Activated T-cell treated with anti-CD3 and anti-CD28 coated beads, Interleukin-2, amount 50 U/mL, for 72 hours (primary cell): ENCODE data around the gene GBX1. TPM values are rescaled to one million over a fixed set of nuclear protein-coding genes. Genes with fewer than 3 reads are reported as not detected.

Experiments
- ATAC-seq, 2 donors: fragments of 150-1000 bp; cut with Tn5 transposase; replicated peaks in 1 of 2; 2 replicates each; pipeline ENCODE4 v1.10.0; 2021; ENCODE audit warnings: moderate library complexity in 2 of 2, mild to moderate bottlenecking in 1 of 2
- DNase-seq, 2 donors: peaks; one replicate each; pipeline ENCODE4 v3.0.0; 2021 to 2022; ENCODE audit warnings: mixed read lengths in 1 of 2
- H3K27ac Mint-ChIP-seq: one replicate; pipeline ENCODE4 v1.8.0; 2022; ENCODE audit warnings: mild to moderate bottlenecking, moderate library complexity, mixed read lengths
- H3K27me3 Mint-ChIP-seq: one replicate; pipeline ENCODE4 v1.8.0; 2022; ENCODE audit warnings: low read depth, mixed read lengths
- H3K36me3 Mint-ChIP-seq, 2 donors: one replicate each; pipeline ENCODE4 v1.8.0; 2022; ENCODE audit warnings: mixed read lengths in 2 of 2, mild to moderate bottlenecking in 1 of 2; ENCODE audit not compliant: insufficient read depth in 2 of 2
- H3K4me1 Mint-ChIP-seq: one replicate; pipeline ENCODE4 v1.8.0; 2022; ENCODE audit warnings: low read depth, mixed read lengths
- H3K4me3 Mint-ChIP-seq, 2 donors: one replicate each; pipeline ENCODE4 v1.8.0; 2022; ENCODE audit warnings: mild to moderate bottlenecking in 2 of 2, mixed read lengths in 2 of 2, moderate library complexity in 2 of 2
- H3K9me3 Mint-ChIP-seq, 2 donors: one replicate each; pipeline ENCODE4 v1.8.0; 2022; ENCODE audit warnings: mixed read lengths in 2 of 2
- total RNA-seq, 2 donors: library from RNA; stranded (reverse); gene quantifications; one replicate each; pipeline ENCODE4 v1.2.3, GENCODE V29; 2022

Gene GBX1
- total RNA-seq, 2 donors from 2014 or later = not detected

GRCh38 chr7:151188252-151188542 lies 20.7 kb upstream of the GBX1 start:
- H3K27ac Mint-ChIP-seq = no peak overlapping the region
- H3K36me3 Mint-ChIP-seq = no peaks in the 10 kb centered on the region
- no peaks in the 10 kb centered on the region for H3K27me3 Mint-ChIP-seq
- ATAC-seq (no peak), DNase-seq (no peak)
- no peaks in the 10 kb centered on the region for H3K4me1 Mint-ChIP-seq
- H3K9me3 Mint-ChIP-seq = no peaks in the 10 kb centered on the region
- no peak overlapping the region for H3K4me3 Mint-ChIP-seq

- ATAC-seq (no peak), DNase-seq (no peak)
- Mint-ChIP-seq H3K9me3 (no peaks in the 10 kb centered on the region), H3K27me3 (no peaks in the 10 kb centered on the region), H3K36me3 (no peaks in the 10 kb centered on the region), H3K4me1 (no peaks in the 10 kb centered on the region), H3K27ac (no peak overlapping the region), H3K4me3 (no peak overlapping the region)
These were observed 20.1 kb upstream of the GBX1 start for GRCh38 chr7:151187409-151188251.

GRCh38 chr7:151186640-151187408 lies 19.3 kb upstream of the GBX1 start, which contains the start of gene ASB10:
Gene ASB10 (minus strand): TSS chr7:151187250. CDS start chr7:151187130, 120 bp downstream.
- no peak within 1 kb of the TSS for H3K4me3 Mint-ChIP-seq
- H3K9me3 Mint-ChIP-seq = no peaks in the 10 kb centered on the region
- no peaks in the 10 kb centered on the region for H3K27me3 Mint-ChIP-seq
- no peak for DNase-seq
- ATAC-seq = no peak
- no peak within 1 kb of the TSS for H3K27ac Mint-ChIP-seq
- no peaks in the 10 kb centered on the region for H3K36me3 Mint-ChIP-seq
- no peaks in the 10 kb centered on the region for H3K4me1 Mint-ChIP-seq

- Mint-ChIP-seq H3K9me3 (no peaks in the 10 kb centered on the region), H3K36me3 (no peaks in the 10 kb centered on the region), H3K27me3 (no peaks in the 10 kb centered on the region), H3K4me3 (no peak overlapping the region), H3K27ac (no peak overlapping the region), H3K4me1 (no peaks in the 10 kb centered on the region)
- DNase-seq (no peak), ATAC-seq (no peak)
These were observed 18.5 kb upstream of the GBX1 start for GRCh38 chr7:151185762-151186639.

- H3K36me3 Mint-ChIP-seq = no peaks in the 10 kb centered on the region
These were observed 13.5 kb upstream of the GBX1 start for GRCh38 chr7:151181011-151181431.

GRCh38 chr7:151179946-151180345 lies 12.5 kb upstream of the GBX1 start:
- ATAC-seq = no peak
- H3K4me1 Mint-ChIP-seq = no peaks in the 10 kb centered on the region
- no peak overlapping the region for H3K4me3 Mint-ChIP-seq

More at GRCh38 chr7:151181011-151181431, 13.5 kb upstream of the GBX1 start:
- Mint-ChIP-seq H3K9me3 (no peaks in the 10 kb centered on the region), H3K4me1 (no peaks in the 10 kb centered on the region), H3K27me3 (peaks cover 6% of the 10 kb centered on the region), H3K27ac (no peak overlapping the region), H3K4me3 (no peak overlapping the region)
- ATAC-seq (no peak), DNase-seq (no peak)

GRCh38 chr7:151179287-151179860 lies 11.9 kb upstream of the GBX1 start:
- Mint-ChIP-seq H3K27ac (no peak overlapping the region), H3K4me1 (no peaks in the 10 kb centered on the region), H3K9me3 (no peaks in the 10 kb centered on the region), H3K36me3 (no peaks in the 10 kb centered on the region), H3K4me3 (no peak overlapping the region), H3K27me3 (peaks cover 16% of the 10 kb centered on the region)
- ATAC-seq (no peak), DNase-seq (no peak)

More at GRCh38 chr7:151179946-151180345, 12.5 kb upstream of the GBX1 start:
- no peaks in the 10 kb centered on the region for H3K9me3 Mint-ChIP-seq
- no peaks in the 10 kb centered on the region for H3K36me3 Mint-ChIP-seq
- peaks cover 13% of the 10 kb centered on the region for H3K27me3 Mint-ChIP-seq
- no peak overlapping the region for H3K27ac Mint-ChIP-seq
- DNase-seq = no peak

GRCh38 chr7:151178831-151179230 lies 11.3 kb upstream of the GBX1 start:
- DNase-seq (no peak), ATAC-seq (no peak)
- H3K27ac Mint-ChIP-seq = no peak overlapping the region
- no peaks in the 10 kb centered on the region for H3K9me3 Mint-ChIP-seq
- H3K4me1 Mint-ChIP-seq = no peaks in the 10 kb centered on the region
- H3K27me3 Mint-ChIP-seq = peaks cover 16% of the 10 kb centered on the region
- H3K4me3 Mint-ChIP-seq = no peak overlapping the region
- no peaks in the 10 kb centered on the region for H3K36me3 Mint-ChIP-seq

GRCh38 chr7:151178236-151178635 lies 10.7 kb upstream of the GBX1 start:
- Mint-ChIP-seq H3K9me3 (no peaks in the 10 kb centered on the region), H3K27me3 (peaks cover 21% of the 10 kb centered on the region), H3K27ac (no peak overlapping the region), H3K4me1 (no peaks in the 10 kb centered on the region), H3K36me3 (no peaks in the 10 kb centered on the region), H3K4me3 (no peak overlapping the region)
- ATAC-seq (no peak), DNase-seq (no peak)

GRCh38 chr7:151177310-151177709 lies 9.8 kb upstream of the GBX1 start:
- ATAC-seq (no peak), DNase-seq (no peak)
- no peaks in the 10 kb centered on the region for H3K36me3 Mint-ChIP-seq
- no peaks in the 10 kb centered on the region for H3K4me1 Mint-ChIP-seq
- no peak overlapping the region for H3K27ac Mint-ChIP-seq
- H3K27me3 Mint-ChIP-seq = peaks cover 31% of the 10 kb centered on the region
- no peaks in the 10 kb centered on the region for H3K9me3 Mint-ChIP-seq
- no peak overlapping the region for H3K4me3 Mint-ChIP-seq

GRCh38 chr7:151176401-151176800 lies 8.9 kb upstream of the GBX1 start:
- DNase-seq (no peak), ATAC-seq (no peak)
- Mint-ChIP-seq H3K4me3 (no peak overlapping the region), H3K9me3 (no peaks in the 10 kb centered on the region), H3K27me3 (peaks cover 40% of the 10 kb centered on the region), H3K4me1 (no peaks in the 10 kb centered on the region), H3K27ac (no peak overlapping the region), H3K36me3 (no peaks in the 10 kb centered on the region)

GRCh38 chr7:151175793-151176311 lies 8.4 kb upstream of the GBX1 start:
- ATAC-seq (no peak), DNase-seq (no peak)
- no peak overlapping the region for H3K4me3 Mint-ChIP-seq
- H3K36me3 Mint-ChIP-seq = no peaks in the 10 kb centered on the region
- no peak overlapping the region for H3K27ac Mint-ChIP-seq
- no peaks in the 10 kb centered on the region for H3K9me3 Mint-ChIP-seq
- peaks cover 43% of the 10 kb centered on the region for H3K27me3 Mint-ChIP-seq
- no peaks in the 10 kb centered on the region for H3K4me1 Mint-ChIP-seq
